Fibroblast of skin of abdomen (primary cell): ENCODE results near the gene ADGRL4.
A peak's percentile ranks its signal among the peaks of the same experiment; 100 is the strongest.
"Not testable (repeated sequence)": the region's sequence is repeated elsewhere in the genome, so short reads cannot be mapped to it uniquely, and the experiment has no call there.

Experiments
- DNase-seq: peaks from one replicate; pipeline ENCODE4 v3.0.0-alpha.2; 2013

Gene ADGRL4

DNA sequence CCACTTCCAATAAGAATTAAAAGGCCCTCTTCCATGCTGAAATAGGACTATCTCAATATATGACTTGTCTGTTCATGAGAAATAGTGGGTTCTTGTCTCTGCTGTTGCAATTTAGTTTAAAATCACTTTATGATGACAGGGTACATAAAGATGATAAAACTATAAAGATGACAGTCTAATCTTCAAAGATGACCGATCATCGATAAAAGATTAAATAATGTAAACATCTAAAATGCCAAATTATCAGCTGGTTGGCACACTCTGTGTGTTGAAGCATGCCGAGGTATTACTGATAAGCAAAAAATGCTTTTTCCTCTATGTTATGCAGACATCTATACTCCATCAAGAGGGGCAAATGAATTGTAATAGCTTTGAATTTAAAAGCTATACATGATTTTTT lies 89.5 kb downstream of the ADGRL4 start:
- DNase-seq = no peak

DNA sequence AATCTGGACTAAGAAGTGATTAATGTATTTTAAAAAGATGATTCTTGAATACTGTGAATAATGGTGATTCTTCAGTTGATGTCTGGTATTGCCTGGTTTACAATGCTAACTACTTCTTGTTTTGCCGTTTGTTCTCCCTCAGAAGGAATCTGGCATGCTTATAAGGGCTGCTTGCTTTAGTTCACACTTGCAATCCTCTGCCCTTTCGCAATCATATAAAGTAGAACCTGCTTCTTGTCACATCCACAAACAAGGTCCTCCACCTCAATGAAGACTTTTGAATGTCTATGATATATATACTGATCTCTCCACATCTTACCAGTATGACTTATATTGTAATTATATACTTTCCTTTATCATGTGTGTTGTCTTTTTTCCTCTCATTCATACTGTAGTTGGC lies 92.6 kb downstream of the ADGRL4 start:
- no peak for DNase-seq

DNA sequence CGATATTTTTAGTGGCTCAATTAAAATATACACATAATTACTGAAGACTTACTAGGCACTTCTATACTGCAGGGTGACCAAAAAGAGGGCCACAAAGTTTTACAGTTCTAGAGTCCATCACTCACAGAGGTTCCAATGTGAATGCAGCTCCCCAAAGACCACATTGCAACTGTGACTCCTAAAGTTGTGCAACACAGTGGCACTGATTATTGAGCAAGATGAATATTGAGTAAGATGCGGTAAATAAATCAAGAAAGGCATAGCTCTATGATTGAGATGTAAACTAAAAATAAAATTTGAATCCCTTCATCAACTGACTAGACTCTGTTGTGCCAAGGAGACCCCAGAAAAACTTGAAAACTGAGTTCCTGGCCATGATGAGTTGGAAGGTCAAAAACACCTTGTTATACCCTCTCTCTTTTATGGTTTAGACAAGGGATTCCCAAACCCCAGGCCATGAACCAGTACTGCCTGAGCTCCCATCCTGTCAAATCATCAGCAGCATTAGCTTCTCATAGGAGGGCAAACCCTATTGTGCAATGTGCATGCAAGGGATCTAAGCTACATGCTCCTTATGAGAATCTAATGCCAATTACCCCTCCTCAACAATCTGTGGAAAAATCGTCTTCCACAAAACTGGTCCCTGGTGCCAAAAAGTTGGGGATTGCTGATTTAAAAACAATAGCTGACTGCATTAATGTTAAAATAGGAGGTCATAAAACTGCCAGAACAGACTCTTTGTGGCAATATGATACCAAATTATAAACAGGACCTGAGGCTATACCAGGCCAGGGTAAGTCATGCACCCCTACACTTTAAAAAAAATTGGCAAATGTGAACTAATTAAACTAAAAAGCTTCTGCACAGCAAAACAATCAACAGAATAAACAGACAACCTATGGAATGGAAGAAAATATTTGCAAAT lies 94.3 kb downstream of the ADGRL4 start:
- DNase-seq = peak; percentile 2

DNA sequence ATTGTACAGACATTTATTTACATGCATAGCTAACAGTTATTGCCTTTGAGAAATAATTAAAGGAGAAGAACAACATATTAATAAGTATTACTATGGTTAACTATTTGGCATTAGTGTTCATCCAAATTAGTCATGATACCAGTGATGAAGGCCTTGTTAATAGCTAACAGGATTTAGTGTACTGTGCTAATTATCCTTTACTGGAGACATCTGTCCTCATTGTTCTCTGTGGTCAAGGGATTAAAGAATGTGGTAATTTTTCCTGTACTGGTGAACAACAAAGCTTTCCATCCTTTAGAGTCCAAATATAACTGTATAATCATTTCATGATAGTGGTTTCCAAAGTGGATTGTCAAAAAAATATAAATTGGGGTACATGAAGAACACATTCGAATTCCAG lies 103.9 kb downstream of the ADGRL4 start:
- DNase-seq = no peak

DNA sequence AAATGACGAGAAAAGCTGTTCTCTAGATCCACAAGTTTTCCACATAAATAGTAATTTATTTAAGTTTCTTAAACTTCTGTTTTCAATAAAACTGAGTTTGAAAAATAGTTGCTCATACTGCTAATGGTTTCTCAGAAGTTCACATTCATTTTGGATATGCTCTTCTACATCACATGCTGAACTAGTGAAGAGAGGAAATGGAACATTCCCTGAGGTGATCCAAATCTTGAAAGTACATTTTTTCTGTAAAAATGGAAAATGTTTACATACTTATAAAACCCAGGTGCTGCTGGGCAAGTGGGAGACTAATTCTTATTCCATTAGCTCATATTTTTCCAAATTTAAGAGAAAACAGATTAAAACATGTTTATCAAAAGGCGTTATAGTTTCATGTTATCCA lies 111.7 kb downstream of the ADGRL4 start:
- no peak for DNase-seq

DNA sequence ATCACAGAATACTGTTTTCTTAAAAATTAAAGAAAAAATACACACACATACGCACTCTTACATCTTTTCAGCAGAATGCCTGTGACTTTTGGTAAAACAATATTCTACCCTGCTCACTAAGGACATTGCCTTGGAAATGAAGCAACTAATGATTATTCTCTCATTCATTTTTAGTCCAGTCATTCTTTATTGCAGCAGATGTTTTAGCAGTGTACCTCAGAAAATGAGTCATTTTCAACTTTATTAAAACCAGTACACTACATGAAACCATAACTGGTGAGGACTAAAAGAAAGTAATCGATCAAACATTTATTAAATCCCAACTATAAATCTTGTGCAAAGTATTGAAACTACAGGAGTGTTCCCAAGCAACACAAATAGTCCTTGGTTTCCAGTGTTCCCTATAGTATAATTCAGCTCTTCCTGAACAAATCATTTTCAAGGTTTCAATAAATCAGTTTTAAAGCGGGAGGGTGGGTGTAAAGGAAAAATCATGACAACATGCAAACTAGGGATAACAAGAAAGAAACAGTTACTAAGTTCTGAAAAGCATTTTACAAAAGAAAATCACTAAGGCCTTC lies 114.2 kb downstream of the ADGRL4 start:
- peak; percentile 62 for DNase-seq

DNA sequence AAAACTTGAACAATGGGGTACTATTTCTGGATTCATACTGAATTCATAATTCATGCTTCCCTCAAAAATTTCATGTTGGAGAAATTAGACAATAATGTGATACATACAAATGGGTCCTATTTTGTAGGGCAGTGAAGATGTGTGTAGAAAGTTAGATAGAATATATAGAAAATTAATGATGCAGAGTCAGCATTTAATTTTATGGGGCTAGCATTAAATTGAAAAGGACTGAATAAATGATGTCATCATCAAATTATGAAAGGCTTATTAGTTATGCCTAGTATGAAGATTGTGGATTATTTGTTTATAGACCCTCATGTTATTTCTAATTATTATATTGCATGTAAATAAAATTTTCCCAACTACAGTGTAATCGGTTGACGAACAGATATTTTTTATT lies 119.1 kb downstream of the ADGRL4 start:
- DNase-seq = no peak

DNA sequence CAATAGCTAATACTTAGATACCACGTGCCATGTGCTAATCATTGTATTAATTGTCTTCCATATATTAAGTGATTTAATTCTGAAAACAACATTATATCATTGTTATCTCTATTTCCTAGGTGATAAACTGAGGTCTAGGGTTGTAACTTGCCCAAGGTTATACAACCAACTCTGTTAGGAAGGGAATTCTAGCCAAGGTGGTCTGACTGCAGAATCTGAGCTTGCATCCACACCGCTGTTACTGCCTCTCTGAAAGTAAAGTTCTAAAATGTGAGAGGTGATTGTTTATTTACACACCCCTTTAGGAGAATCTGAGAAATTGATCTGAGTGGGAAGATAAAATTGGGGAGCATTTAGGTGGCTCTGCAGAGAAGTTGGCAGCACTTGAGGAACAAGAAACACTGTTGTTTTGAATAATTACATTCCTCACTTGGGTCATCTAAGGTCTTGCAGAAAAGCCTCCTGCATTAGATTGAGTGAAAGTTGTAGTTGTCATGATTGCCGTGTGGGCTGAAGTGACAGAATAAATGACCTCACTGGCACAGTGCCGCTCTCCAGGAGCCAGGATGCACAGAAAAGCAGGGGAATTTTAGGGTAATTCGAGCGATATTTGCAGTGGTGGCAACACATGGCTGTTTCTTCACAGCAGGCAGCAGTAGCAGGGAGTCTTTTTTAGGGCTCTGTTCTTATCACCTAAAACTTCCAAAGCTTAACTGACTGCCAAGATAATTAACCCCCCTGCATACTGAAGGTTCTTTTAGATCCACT lies 121.7 kb downstream of the ADGRL4 start:
- peak; percentile 43 for DNase-seq

DNA sequence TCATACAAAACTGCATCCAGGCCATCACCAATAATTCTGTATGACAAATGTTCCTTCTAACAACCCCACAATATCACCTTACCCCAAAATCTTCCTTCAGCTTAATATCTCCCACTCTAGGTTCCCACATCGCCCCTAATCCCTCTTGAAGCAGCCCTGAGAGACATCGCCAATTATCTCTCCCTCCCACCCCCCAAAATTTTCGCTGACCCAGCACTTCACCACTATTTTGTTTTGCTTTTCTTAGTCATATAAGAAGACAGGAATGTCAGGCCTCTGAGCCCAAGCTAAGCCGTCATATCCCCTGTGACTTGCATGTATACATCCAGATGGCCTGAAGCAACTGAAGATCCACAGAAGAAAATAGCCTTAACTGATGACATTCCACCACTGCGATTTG lies 126.3 kb downstream of the ADGRL4 start:
- no peak for DNase-seq

DNA sequence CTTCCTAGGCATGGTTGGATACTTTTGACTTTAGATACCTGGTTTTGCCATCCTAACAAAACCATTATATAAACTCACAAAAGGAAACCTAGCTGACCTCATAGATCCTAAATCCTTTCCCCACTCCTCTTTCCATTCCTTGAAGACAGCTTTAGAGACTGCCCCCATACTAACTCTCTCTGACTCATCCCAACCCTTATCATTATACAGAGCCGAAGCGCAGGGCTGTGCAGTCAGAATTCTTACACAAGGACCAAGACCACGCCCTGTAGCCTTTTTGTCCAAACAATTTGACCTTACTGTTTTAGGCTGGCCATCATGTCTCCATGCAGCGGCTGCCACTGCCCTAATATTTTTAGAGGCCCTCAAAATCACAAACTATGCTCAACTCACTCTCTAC lies 130.5 kb downstream of the ADGRL4 start:
- DNase-seq = not testable (repeated sequence)

DNA sequence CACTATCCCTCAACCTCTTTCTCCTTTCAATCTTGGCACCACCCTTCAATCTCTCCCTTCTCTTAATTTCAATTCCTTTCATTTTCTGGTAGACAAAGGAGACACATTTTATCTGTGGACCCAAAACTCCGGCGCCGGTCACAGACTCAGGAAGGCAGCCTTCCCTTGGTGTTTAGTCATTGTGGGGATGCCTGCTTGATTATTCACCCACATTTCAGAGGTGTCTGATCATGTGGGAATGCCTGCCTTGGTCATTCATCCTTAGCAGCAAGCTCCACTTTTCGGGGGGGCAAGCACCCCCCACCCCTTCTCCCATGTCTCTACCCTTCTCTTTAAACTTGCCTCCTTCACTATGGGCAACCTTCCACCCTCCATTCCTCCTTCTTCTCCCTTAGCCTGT lies 133.7 kb downstream of the ADGRL4 start:
- peak; percentile 72 for DNase-seq

DNA sequence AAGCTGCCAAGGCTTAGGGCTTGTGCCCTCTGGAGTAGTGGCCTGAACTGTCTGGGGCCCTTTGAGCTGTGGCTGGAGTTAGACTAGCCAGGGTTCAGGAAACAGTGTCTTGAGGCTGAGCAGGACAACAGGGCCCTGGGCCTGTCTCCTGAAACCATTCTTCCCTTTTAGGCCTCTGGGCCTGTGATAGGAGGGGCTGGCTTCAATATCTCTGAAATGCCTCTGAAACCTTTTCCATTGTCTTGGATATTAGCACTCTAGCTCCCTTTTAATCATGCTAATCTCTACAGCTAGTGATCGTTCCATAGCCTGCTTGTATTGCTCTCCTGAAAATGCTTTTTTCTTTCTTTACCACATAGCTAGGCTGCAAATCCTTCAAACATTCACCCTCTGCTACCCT lies 135.3 kb downstream of the ADGRL4 start:
- no peak for DNase-seq

DNA sequence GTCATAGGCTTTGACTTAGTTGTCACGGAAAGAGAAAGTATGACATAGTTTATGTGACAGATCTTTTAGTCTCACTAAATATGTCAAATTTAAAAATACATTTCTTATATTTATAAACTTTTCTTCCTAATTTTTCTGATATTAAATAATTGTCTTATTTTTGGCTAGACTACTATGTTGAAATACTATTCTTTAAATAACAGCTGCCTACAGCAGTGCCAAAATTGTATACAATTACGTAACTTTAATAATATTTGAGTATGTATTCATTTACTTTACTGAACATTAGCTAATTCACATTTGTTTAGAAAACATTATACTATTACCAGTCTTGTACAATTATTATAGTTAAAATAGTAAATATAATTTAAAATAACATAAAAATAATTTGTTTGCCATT lies 137.4 kb downstream of the ADGRL4 start:
- no peak for DNase-seq

DNA sequence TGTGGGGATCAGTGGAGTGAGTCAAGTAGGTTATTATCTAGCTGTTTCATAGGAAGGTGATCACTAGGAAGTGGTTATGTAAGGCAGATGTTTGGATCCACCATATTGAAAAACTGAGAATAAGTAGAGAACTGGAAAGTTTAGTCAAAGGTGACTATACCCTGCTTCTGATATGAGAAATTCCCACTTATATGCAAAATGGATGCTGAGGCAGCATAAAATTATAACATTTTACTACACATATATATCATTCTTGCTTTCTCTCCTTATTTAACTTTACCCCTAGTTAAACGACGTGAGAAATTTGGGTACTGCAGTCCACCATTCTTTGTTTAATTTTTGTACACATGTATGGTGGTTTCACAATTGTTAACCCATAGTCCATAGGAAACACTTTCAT lies 142.4 kb downstream of the ADGRL4 start:
- DNase-seq = no peak

DNA sequence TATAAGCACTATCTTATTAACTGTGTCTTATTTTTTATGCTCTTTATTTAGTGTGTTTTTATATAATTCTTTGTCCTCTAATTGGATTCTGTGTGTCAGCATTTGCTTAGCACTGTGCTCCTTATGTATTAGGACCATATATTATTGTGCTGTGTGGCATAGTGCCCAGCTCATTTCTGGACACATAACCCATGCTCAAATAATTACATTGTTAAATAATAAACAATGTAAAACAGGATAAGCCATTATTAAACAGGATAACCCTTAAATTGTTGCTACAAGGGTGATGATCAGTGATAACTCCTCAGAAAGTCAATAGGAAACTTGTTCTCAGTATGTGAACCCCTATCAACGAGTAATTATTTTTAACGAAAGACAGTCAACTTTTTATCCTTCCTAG lies 150.4 kb downstream of the ADGRL4 start:
- DNase-seq = no peak

DNA sequence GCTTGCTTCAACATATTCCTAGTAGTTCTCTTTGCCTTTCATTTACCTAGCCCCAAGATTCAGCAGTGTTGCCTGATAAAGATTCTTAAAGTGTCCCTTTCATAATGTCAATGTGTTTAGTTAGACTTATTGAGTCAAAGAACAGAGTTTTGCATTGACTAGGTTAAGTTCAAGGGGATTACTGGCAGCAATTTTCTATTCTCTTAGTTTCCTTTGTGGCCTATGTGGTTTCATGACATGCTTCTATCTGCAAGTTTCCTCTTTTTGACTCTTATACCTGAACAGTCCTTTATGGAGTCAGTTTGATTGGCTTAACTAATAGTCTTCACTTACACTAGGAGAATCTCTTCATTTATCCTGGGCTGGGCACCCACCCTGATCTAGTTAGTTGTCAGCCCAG lies 151.3 kb downstream of the ADGRL4 start:
- DNase-seq = no peak

DNA sequence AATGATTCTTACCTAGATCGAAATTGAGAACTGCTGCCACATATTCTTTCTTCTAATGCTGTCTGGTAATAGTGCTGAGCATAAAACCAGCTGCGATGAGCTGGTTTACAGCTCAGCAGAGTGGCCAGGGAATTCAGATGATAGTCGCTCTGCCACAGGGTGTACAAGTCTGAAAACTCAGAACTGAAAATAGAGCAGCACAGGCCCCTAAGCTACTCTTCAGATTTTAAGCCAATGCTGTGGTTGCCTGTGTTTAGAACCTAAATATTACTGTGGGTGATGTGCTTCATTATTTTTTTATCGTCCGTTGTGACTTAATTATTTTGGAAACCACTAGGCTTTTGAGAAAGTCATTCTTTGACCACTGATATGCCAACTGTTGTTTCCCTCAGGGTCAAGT lies 152.0 kb downstream of the ADGRL4 start:
- DNase-seq = no peak

DNA sequence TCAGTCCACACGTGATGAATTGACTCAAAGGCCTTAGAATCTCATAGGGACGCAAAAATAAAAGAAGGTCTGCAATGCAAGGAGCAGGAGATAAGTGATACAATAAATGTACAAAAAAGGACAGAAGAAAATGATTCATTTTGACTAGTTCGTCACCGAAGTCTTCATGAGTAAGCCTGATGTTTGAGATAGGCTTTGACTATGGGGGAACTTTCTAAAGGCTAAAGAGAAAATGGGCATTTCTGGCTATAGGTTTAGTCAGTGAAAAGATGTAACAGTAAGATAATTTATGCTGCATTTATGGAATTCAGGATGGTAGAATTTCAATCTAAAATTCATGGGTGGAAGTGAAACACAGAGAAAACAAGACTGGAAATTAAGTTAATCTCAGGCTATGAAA lies 163.0 kb downstream of the ADGRL4 start:
- DNase-seq = peak; percentile 56

DNA sequence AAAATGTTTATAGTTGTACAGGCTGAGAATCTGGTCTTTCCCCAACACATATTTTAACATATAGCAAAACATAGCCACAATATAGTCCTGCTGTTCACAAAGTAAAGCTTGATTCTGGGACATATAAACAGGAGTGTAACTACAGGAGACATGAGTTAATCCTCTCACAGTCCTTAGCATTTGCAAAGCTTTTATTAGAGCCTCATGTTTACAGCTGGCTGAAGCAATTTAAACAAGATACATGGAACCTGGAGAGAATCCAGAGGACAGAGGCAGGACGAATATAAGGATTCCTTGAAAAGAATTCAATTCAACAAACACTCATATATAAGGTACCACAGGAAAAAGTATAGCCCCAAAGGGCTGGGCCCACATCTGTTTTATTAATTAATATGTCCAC lies 163.4 kb downstream of the ADGRL4 start:
- peak; percentile 48 for DNase-seq

DNA sequence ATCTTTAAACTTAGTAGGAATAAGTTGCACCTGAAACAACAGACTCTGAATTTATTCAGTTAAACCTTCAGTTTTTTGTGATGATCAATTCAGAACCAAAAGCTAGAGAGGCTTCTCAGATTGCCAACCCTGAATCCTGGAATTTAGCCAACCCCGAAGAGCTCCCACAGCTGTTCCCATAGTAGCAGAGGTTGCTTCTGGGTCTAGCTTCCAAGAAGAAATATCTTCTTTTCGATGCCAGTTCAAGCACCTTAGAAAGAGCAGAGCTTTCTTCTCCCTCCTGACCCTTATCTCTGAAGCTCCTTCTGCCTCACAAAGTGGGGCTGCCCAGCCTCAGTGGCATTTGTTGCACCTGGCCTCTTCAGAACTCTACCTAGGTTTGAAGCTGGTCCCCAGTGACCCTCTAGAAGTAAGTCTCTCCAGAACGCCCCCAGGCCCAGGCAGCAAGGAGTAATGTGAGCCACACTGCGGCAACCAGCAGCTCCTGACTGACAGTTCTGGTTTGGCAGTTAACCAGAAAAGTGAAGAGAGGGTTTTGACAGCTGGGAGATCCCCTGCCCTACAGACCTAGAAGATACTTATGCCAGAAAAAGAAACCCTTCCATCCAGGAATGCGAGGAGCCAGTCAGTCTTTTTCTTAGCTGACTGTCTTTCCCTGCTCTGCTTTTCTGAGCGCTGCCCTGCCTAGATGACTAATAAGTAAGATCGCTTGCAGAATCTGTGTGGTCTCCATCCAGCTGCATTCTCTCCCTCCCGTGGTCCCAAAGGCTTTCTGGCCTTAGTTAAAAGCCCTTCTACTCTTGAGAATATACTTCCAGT lies 165.9 kb downstream of the ADGRL4 start:
- DNase-seq = peak; percentile 93
